Ectodermal cell (in vitro differentiated cells): ENCODE measurements around the gene CENPX.
A peak's percentile ranks its signal among the peaks of the same experiment; 100 is the strongest.

ENCODE experiments used
- H3K27ac ChIP-seq: 2 replicates; pipeline ENCODE4 v1.7.0; 2013; ENCODE audit warnings: mild to moderate bottlenecking, low read depth, low read length; ENCODE audit not compliant: insufficient read depth, poor library complexity, severe bottlenecking
- H3K27me3 ChIP-seq: 2 replicates; pipeline ENCODE4 v1.7.0; 2013; ENCODE audit warnings: mild to moderate bottlenecking, low read length; ENCODE audit not compliant: insufficient read depth, control insufficient read depth, poor library complexity, severe bottlenecking
- H3K36me3 ChIP-seq: one replicate; pipeline ENCODE4 v1.7.0; 2013; ENCODE audit warnings: low read length; ENCODE audit not compliant: control insufficient read depth, insufficient read depth
- H3K4me1 ChIP-seq: one replicate; pipeline ENCODE4 v1.7.0; 2013; ENCODE audit warnings: low read length; ENCODE audit not compliant: control insufficient read depth, insufficient read depth
- H3K4me3 ChIP-seq: 2 replicates; pipeline ENCODE4 v1.7.0; 2013; ENCODE audit warnings: low read depth, low read length, control low read depth; ENCODE audit not compliant: insufficient read depth
- H3K9me3 ChIP-seq: 2 replicates; pipeline ENCODE4 v1.7.0; 2013; ENCODE audit warnings: mild to moderate bottlenecking, low read length, moderate library complexity; ENCODE audit not compliant: control insufficient read depth
- WGBS, 2 experiments: methylation state at CpG; one replicate each; pipeline ENCODE4 v1.1.7; 2013; ENCODE audit warnings: missing lambda C conversion rate in 2 of 2; 5-methylcytosine and 5-hydroxymethylcytosine counted together

Gene CENPX

DNA sequence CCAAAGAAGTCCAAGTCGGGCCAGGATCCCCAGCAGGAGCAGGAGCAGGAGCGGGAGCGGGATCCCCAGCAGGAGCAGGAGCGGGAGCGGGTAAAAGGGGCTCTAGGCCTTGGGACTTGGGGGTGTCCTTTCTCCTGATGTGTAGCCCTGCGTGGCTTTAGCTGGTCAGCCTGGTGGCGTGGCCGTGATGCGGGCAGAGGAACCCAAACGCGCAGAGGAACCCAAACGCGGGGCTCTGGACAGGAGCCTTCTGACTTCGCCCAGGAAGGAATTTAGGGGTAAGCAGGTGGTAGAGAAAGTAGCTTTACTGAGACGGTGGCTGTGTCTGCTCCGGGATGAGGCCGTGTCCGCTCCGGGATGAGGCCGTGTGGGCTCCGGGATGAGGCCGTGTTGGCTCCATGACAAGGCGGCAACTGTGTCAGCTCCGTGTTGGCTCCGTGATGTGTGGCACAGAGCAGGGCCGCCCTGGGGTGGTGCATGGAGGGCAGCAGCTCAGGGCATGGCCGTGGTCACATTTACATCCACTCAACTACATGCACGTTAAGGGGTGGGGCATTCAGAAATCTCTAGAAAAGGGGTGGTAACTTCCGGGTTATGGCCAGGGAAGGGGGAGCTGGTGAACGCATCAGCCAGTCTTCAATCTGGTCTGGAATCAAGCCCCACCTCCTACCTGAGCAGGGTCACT is 25.8 kb downstream of the CENPX start:
- H3K27me3 ChIP-seq = no peaks in the 10 kb centered on the region
- WGBS, 2 experiments = 95 to 96% methylated on average over 30 of the region's 30 CpGs

DNA sequence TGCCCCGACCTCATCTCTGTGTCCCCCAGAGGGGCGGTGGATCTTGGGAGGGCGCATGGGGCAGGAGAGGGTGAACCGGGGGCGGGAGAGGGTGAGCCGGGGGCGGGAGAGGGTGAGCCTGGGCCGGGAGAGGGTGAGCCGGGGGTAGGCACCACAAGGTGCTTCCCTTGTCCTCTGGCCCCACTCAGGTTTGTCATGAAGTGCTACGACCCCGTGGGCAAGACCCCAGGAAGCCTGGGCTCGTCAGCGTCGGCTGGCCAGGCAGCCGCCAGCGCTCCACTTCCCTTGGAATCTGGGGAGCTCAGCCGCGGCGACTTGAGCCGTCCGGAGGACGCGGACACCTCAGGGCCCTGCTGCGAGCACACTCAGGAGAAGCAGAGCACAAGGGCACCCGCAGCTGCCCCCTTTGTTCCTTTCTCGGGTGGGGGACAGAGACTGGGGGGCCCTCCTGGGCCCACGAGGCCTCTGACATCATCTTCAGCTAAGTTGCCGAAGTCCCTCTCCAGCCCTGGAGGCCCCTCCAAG is 26.4 kb downstream of the CENPX start:
- H3K36me3 ChIP-seq = no peaks in the 10 kb centered on the region
- WGBS, 2 experiments = 94 to 96% methylated on average over 28 of the region's 28 CpGs
- no peak overlapping the region for H3K27ac ChIP-seq
- no peak overlapping the region for H3K4me3 ChIP-seq
- H3K27me3 ChIP-seq = no peaks in the 10 kb centered on the region
- H3K4me1 ChIP-seq = peaks cover 58% of the 10 kb centered on the region
- H3K9me3 ChIP-seq = no peaks in the 10 kb centered on the region

More for the DNA sequence above, 25.8 kb downstream of the CENPX start:
- Histone ChIP-seq H3K4me1 (peaks cover 58% of the 10 kb centered on the region), H3K9me3 (no peaks in the 10 kb centered on the region), H3K4me3 (no peak overlapping the region), H3K27ac (no peak overlapping the region), H3K36me3 (no peaks in the 10 kb centered on the region)

DNA sequence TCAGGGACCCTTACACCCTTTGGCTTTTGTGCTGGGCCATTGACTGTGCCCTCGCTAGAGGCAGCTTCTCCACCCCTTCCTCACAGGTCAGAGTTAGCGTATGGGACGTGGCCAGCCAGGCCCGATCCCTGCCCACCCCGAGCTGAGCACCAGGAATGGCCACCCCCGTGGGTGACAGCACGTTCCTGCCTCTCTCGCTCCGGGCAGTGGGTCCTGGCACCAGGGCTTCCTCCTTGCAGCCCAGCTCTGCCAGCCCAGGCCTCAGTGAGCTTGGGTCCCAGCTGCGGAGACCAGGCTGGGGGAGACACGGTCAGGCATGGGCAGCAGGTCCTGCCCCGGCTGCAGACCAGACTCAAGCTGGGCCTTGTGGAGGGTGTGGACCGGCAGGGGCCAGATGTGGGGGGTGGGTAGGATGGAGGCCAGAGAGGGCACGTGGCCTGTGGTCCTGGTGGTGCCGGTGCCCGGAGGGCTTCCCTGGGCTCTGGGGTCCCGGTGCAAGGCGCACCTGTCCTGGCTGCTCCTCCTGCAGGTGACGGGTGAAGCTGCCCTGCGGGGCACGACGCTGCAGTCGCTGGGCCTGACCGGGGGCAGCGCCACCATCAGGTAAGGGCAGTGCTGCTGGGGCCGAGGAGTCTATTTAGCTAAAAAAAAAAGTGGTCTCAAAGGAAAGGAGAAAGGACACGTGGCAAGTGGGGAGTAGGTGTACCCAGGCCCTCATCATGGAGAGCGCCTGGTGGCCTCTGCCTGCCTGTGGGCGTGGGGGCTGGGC is 27.0 kb downstream of the CENPX start:
- WGBS, 2 experiments = 94 to 95% methylated on average over 29 of the region's 29 CpGs
- H3K4me1 ChIP-seq = peaks cover 57% of the 10 kb centered on the region
- H3K4me3 ChIP-seq = no peak overlapping the region
- no peaks in the 10 kb centered on the region for H3K9me3 ChIP-seq
- H3K27ac ChIP-seq = no peak overlapping the region
- no peaks in the 10 kb centered on the region for H3K36me3 ChIP-seq
- no peaks in the 10 kb centered on the region for H3K27me3 ChIP-seq

DNA sequence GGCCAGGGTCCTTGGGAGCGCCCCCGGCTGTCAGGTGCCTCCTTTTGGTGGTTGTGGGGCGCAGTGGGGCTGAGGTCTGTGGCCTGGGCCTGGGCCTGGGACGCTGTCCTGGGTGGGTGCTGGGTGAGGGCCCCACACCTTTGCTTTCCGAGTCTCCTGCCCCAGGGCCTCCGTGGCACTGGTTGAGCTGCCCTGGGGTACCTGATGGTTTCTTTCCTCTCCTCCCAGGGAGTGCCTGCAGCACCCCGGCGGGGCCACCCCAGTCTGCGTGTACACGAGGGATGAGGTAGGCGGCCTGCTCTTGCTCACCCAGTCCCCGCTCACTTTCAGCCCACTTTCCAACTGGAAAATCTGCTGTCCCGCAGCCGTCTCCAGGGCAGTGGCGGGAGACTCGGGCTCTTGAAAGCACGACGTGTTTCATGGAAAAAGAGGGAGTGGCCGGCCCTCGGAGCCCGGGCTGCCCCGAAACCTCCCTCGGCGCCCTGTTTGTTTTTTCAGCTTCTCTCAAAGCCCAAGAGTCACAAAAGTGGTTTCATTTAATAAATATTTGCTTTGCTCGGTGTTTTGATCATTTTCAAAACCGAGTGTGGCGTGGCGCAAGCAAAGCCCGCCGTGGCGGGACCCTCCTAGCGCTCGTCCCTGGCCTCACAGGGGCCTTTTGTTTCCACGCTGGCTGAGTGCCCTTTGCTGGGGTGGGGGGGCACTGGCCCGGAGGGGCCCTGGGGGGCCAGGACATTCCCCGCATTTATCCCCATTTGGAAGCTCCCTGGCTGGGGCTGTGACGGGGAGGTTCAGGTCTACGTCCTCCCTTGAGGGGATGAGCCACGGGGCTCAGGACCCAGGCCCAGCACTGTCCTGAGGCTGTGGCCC is 27.9 kb downstream of the CENPX start:
- Histone ChIP-seq H3K4me1 (peaks cover 50% of the 10 kb centered on the region), H3K9me3 (no peaks in the 10 kb centered on the region), H3K27me3 (no peaks in the 10 kb centered on the region), H3K36me3 (peaks cover 4% of the 10 kb centered on the region), H3K27ac (no peak overlapping the region), H3K4me3 (no peak overlapping the region)
- 87 to 89% methylated on average over 39 of the region's 39 CpGs for WGBS, 2 experiments

DNA sequence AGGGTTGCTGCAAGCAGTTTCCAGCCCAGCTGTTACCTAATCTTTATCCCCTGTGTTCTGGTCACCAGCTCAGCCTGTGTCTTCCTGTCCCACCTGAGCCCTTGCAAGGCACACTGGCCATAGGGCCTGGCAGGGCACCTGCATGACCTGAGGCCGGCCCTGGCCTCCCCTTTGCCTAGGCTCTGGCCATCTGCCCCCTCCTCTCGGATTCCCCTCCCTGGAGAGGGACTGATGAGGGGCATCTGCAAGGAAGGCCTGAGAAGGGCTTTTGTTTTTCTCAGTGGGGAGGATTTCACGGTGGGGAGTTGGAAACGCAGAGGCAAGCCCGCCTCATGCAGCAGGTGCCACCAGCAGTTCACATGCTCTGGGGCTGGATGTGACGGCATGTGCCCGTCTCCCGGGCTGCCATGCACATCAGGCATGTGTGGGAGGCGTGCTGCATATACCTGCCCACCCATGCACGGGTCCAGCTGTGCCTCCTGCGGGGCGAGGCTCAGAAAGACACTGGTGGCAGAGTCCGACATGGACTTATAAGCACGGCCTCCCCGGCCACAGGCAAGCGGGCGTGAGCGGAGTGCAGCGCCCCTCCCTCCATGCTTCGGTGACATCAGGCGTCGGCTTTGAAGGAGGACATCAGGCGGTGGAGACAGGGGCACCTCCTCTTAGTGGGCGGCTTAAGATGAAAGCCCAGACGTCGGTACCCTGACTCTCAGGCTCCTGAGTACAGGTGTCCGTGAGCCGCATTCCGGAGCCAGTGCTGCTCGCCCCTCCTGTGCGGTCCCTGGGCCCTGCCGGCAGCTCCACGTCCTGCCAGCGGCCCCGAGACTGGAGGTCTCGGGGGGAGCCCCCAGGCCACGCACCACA is 28.7 kb downstream of the CENPX start:
- H3K27me3 ChIP-seq = no peaks in the 10 kb centered on the region
- H3K27ac ChIP-seq = peak overlapping the region; percentile 69
- WGBS, 2 experiments = 75 to 77% methylated on average over 37 of the region's 37 CpGs
- H3K9me3 ChIP-seq = no peaks in the 10 kb centered on the region
- peaks cover 50% of the 10 kb centered on the region for H3K4me1 ChIP-seq
- peak overlapping the region; percentile 4 for H3K4me3 ChIP-seq
- peaks cover 4% of the 10 kb centered on the region for H3K36me3 ChIP-seq

DNA sequence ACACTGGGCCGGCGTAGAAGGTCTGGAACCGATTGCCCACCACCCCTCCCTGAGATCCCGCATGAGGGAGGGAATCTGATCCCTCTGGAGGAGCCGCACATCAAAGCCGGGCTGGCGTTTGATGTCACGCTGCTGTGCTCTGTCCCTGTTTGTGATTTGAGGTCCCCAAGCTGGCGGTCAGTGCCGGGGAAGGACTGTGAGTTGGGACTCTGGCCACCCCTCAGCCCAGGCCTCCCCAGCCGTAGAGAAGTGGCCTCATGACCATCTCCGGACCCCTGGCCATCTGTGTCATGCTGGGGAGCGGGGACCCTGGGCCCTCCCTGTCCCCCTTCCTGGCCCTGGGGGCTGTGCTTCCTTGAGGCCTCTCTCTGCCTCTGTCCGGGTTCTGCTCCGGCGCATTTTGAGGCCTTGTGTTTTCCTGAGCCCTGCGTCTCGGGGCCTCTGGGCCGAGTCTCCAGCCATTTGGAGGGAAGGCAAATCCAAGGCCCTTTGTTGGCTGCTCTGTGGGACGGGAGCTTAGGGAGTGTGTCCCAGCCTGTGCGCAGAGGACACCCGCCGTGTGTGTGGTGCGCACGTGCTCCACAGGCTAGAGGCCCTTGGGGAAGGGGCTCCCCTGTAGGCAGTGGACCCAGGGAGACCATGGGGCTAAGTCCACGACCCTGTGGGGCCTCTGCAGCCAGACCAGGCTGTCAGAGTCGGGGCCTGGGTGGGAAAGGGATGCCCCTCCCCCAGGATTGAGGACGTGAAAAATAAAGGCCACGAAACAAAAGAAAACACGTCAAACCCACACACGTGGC is 30.2 kb downstream of the CENPX start:
- H3K27me3 ChIP-seq = no peaks in the 10 kb centered on the region
- H3K27ac ChIP-seq = peak overlapping the region; percentile 93
- H3K4me1 ChIP-seq = peaks cover 50% of the 10 kb centered on the region
- H3K36me3 ChIP-seq = peaks cover 4% of the 10 kb centered on the region
- no peak overlapping the region for H3K4me3 ChIP-seq
- no peaks in the 10 kb centered on the region for H3K9me3 ChIP-seq
- 41 to 43% methylated on average over 31 of the region's 31 CpGs for WGBS, 2 experiments

DNA sequence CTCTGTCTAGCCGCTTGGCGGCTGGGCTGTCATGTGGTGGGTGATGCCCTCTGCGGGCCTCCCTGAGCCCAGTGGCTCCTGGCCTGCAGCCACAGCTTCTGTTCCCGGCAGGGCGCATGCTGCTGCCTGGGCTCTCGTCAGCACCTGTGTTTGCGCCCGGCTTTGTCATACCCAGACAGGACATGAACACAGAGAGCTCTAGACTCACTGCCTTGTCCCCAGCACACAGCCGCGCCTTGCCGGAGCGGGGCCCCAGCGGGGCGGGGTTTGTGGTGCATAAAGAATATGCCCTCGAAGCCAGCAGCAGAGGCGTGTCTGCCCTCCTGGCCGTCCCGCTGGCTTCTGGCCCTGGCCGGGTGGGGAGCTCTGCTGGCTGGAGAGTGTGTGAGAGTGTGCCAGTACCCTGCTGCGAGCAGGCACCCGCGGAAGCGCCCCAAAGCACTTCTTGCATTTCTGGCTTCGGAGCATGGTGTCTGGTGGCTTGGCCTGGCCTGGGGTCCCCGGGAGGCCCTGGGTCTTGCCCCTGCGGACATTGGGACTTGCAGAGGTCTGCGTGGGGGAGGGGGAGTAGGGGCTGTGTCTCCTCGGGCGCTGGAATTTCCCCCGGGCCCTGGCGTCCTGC is 30.9 kb downstream of the CENPX start:
- H3K4me3 ChIP-seq = peak overlapping the region; percentile 6
- no peaks in the 10 kb centered on the region for H3K9me3 ChIP-seq
- 34 to 35% methylated on average over 31 of the region's 31 CpGs for WGBS, 2 experiments
- peaks cover 4% of the 10 kb centered on the region for H3K36me3 ChIP-seq
- no peaks in the 10 kb centered on the region for H3K27me3 ChIP-seq
- peak overlapping the region; percentile 93 for H3K27ac ChIP-seq
- H3K4me1 ChIP-seq = peaks cover 50% of the 10 kb centered on the region

DNA sequence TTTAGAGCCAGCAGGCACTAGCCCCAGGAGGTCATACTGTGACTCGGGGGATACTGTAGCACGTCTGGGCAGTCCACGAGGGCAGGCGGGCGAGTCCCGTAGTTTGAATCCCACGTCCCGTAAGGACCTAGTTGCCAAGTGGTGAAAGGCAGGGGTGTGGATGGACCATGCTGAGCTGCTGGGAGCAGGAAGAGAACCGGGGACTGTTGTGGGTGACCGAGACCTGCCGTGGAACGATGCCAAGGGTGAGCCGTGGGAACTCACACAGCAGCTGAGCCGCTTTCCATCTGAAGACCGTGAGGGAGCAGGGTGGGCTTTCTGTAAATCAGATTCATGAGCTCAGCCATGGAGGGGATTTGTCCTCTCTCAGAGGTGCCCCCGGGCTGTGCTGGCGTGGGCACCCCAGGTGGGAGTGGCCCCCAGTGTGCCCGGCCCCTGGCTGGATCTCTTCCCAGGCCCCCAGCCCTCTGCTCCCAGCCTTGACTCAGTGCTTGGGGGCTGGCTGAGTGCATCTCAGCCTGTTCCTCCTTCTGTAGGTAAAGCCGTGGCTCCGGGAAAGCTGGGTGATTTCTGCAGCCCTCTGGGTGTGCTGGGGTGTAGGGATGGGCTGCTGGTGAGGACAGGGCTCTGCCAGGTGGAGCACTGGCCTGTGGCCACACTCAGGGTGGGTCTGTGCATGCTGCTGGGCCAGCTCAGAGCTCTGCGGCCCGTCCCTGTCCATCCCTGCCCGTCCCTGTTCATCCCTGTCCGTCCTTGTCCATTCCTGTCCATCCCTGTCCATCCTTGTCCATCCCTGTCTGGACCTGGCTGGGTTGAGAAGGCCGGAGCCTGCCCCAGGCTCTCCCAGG is 31.6 kb downstream of the CENPX start:
- H3K36me3 ChIP-seq = peaks cover 4% of the 10 kb centered on the region
- H3K4me3 ChIP-seq = no peak overlapping the region
- peaks cover 50% of the 10 kb centered on the region for H3K4me1 ChIP-seq
- no peaks in the 10 kb centered on the region for H3K9me3 ChIP-seq
- H3K27ac ChIP-seq = peak overlapping the region; percentile 93
- 90 to 91% methylated on average over 25 of the region's 25 CpGs for WGBS, 2 experiments
- no peaks in the 10 kb centered on the region for H3K27me3 ChIP-seq
